ACC112 (cell line): ENCODE measurements around the gene OXCT1.
"Not testable (repeated sequence)": the region's sequence is repeated elsewhere in the genome, so short reads cannot be mapped to it uniquely, and the experiment has no call there.

Source experiments
- H2AFZ ChIP-seq: fragments of 200-600 bp; sonication (generic); one replicate; pipeline ENCODE4 v1.6.0; 2017; ENCODE audit warnings: antibody characterized with exemption, low read length; ENCODE audit not compliant: unreplicated experiment
- H3K27ac ChIP-seq: fragments of 200-600 bp; sonication (generic); 2 replicates; pipeline ENCODE4 v1.5.1; 2014; ENCODE audit warnings: low read depth, mild to moderate bottlenecking, antibody characterized with exemption, low read length, moderate library complexity
- H3K27me3 ChIP-seq: fragments of 200-600 bp; sonication (generic); 2 replicates; pipeline ENCODE4 v1.6.1; 2014; ENCODE audit warnings: mild to moderate bottlenecking, antibody characterized with exemption, low read length, moderate library complexity, mixed read lengths; ENCODE audit not compliant: insufficient read depth
- H3K36me3 ChIP-seq: fragments of 200-600 bp; sonication (generic); 2 replicates; pipeline ENCODE4 v1.6.1; 2016; ENCODE audit warnings: mild to moderate bottlenecking, antibody characterized with exemption, low read length, moderate library complexity, mixed read lengths; ENCODE audit not compliant: insufficient read depth
- H3K4me1 ChIP-seq: fragments of 200-600 bp; sonication (generic); one replicate; pipeline ENCODE4 v1.6.1; 2016; ENCODE audit warnings: low read length, mixed read lengths; ENCODE audit not compliant: insufficient read depth, unreplicated experiment, control insufficient read depth
- H3K4me3 ChIP-seq: fragments of 200-600 bp; sonication (generic); 2 replicates; pipeline ENCODE4 v1.5.1; 2014; ENCODE audit warnings: mild to moderate bottlenecking, low read depth, low read length
- H3K79me2 ChIP-seq: fragments of 200-600 bp; sonication (generic); one replicate; pipeline ENCODE4 v1.6.0; 2016; ENCODE audit warnings: low read length; ENCODE audit not compliant: control insufficient read depth, unreplicated experiment, insufficient read depth

OXCT1 gene

DNA sequence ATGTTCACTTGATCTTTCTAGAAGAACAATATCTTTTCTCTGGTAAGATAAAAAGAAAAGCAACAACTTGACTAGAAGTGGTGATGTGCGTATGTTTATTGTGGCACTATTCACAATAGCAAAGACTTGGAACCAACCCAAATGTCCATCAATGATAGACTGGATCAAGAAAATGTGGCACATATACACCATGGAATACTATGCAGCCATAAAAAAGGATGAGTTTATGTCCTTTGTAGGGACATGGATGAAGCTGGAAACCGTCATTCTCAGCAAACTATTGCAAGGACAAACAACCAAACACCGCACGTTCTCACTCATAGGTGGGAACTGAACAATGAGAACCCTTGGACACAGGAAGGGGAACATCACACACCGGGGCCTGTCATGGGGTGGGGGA is 140.8 kb downstream of the OXCT1 start:
- H2AFZ ChIP-seq, H3K27ac ChIP-seq, H3K36me3 ChIP-seq, H3K79me2 ChIP-seq, H3K27me3 ChIP-seq, H3K4me1 ChIP-seq, H3K4me3 ChIP-seq: not testable (repeated sequence)

GRCh38 chr5:41728281-41728680 is 141.9 kb downstream of the OXCT1 start:
- Histone ChIP-seq H3K79me2 (no peaks in the 10 kb centered on the region), H3K4me3 (no peak overlapping the region), H3K36me3 (peaks cover 8% of the 10 kb centered on the region; the same call in 1 of the 2 replicates), H3K4me1 (no peaks in the 10 kb centered on the region), H3K27ac (no peak overlapping the region), H2AFZ (no peak overlapping the region), H3K27me3 (no peaks in the 10 kb centered on the region)

GRCh38 chr5:41722359-41722950 is 147.8 kb downstream of the OXCT1 start:
- H3K4me3 ChIP-seq: no peak overlapping the region
- H3K27me3 ChIP-seq: no peaks in the 10 kb centered on the region
- no peaks in the 10 kb centered on the region for H3K4me1 ChIP-seq
- H3K36me3 ChIP-seq: no peaks in the 10 kb centered on the region
- H3K79me2 ChIP-seq: no peaks in the 10 kb centered on the region
- H2AFZ ChIP-seq: no peak overlapping the region
- no peak overlapping the region for H3K27ac ChIP-seq

- no peak overlapping the region for H3K27ac ChIP-seq
- no peak overlapping the region for H2AFZ ChIP-seq
- H3K27me3 ChIP-seq: no peaks in the 10 kb centered on the region
- no peaks in the 10 kb centered on the region for H3K36me3 ChIP-seq
- H3K4me3 ChIP-seq: no peak overlapping the region
- H3K79me2 ChIP-seq: no peaks in the 10 kb centered on the region
- no peaks in the 10 kb centered on the region for H3K4me1 ChIP-seq
These were observed 148.7 kb downstream of the OXCT1 start for GRCh38 chr5:41721516-41721915.

DNA sequence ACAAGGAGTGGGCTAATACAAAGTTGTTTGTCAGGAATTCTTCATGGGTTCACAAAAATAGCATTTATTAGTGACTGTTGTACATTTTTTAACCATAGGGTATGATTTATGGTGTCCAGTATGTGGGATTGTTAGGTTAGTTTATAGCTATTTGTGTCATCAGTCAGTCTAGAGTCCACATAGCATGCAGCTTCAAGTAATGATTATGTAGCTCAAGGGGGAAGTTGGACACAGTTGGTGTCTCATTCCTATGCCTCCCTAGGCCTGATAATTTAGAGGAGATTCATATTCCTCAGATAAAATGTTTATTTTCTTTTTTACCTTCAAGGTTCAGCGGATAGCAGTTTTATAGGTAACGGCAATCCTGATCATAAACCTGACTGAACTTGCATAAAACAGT is 153.8 kb downstream of the OXCT1 start:
- no peaks in the 10 kb centered on the region for H3K27me3 ChIP-seq
- no peak overlapping the region for H3K27ac ChIP-seq
- H3K36me3 ChIP-seq: no peaks in the 10 kb centered on the region
- H3K4me3 ChIP-seq: no peak overlapping the region
- no peak overlapping the region for H2AFZ ChIP-seq
- no peaks in the 10 kb centered on the region for H3K79me2 ChIP-seq
- H3K4me1 ChIP-seq: no peaks in the 10 kb centered on the region

- not testable (repeated sequence) for H3K79me2 ChIP-seq, H3K36me3 ChIP-seq, H3K4me3 ChIP-seq, H2AFZ ChIP-seq, H3K27me3 ChIP-seq, H3K4me1 ChIP-seq, H3K27ac ChIP-seq
These were observed 155.8 kb downstream of the OXCT1 start for GRCh38 chr5:41714446-41714845.

DNA sequence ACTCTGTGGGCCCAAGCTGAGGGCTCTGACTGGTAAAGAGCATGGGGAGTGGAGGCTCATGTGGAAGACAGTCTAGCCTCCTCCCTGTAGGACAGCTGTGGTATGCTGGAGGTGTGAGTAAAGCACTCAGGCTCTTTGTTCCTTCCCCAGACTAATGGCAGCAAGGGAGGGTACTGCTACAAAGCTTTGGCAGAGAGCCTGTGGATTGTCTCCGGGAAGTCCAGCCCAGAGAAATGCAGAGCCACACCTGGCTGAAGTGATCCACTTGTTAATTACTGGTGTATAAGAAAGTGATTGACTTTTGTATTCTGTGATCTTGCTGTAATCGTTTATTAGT is 161.7 kb downstream of the OXCT1 start:
- no peak overlapping the region for H2AFZ ChIP-seq
- no peaks in the 10 kb centered on the region for H3K79me2 ChIP-seq
- H3K4me3 ChIP-seq: no peak overlapping the region
- no peaks in the 10 kb centered on the region for H3K36me3 ChIP-seq
- peaks cover 9% of the 10 kb centered on the region for H3K4me1 ChIP-seq
- no peak overlapping the region for H3K27ac ChIP-seq
- H3K27me3 ChIP-seq: no peaks in the 10 kb centered on the region

DNA sequence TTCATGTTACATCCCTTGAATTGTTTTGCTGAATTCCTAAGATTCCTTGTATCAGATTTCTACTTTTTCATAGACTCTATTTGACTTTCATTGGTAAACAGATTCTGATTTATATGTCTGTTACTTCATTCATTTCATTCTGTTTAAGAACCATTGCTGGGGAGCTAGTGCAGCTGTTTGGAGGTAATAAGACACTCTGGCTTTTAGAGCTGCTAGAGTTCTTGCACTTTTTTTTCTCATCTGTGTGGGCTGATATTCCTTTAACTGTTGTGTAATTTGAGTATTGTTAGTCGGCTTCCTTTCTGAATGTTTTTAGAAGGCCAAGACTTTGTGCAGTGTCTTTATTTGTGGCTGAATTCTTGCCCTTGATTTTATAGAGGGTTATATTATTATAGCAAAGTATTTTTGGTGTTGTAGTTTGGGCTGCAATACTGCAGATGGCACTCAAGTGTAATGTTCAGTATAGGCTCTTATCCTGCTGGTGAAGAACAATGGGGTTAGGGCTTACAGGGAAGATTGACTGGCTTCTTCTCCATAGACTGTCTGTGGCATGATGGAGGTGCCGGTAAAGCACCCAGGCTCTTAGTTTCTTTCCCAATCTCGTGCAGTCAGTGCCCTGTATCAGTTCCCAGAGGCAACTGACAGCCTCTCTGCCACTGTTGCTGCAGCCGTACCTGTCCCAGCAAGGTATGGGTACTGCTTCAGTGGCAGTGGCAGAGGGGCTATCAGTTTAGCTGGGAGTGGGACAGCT is 162.2 kb downstream of the OXCT1 start:
- no peak overlapping the region; the same call in 1 of the 2 replicates for H3K27ac ChIP-seq
- no peaks in the 10 kb centered on the region for H3K27me3 ChIP-seq
- H3K4me1 ChIP-seq: peaks cover 9% of the 10 kb centered on the region
- no peak overlapping the region for H3K4me3 ChIP-seq
- no peak overlapping the region for H2AFZ ChIP-seq
- no peaks in the 10 kb centered on the region for H3K36me3 ChIP-seq
- no peaks in the 10 kb centered on the region for H3K79me2 ChIP-seq

GRCh38 chr5:41695920-41696582 is 174.2 kb downstream of the OXCT1 start:
- no peak overlapping the region for H3K4me3 ChIP-seq
- no peak overlapping the region for H2AFZ ChIP-seq
- no peaks in the 10 kb centered on the region for H3K27me3 ChIP-seq
- no peaks in the 10 kb centered on the region for H3K4me1 ChIP-seq
- H3K79me2 ChIP-seq: no peaks in the 10 kb centered on the region
- H3K36me3 ChIP-seq: no peaks in the 10 kb centered on the region
- no peak overlapping the region for H3K27ac ChIP-seq

GRCh38 chr5:41686767-41687166 is 183.5 kb downstream of the OXCT1 start:
- no peaks in the 10 kb centered on the region for H3K36me3 ChIP-seq

GRCh38 chr5:41686191-41686590 is 184.0 kb downstream of the OXCT1 start:
- no peaks in the 10 kb centered on the region for H3K27me3 ChIP-seq

More at GRCh38 chr5:41686767-41687166, 183.5 kb downstream of the OXCT1 start:
- Histone ChIP-seq H3K27ac (no peak overlapping the region), H3K4me3 (no peak overlapping the region), H3K27me3 (no peaks in the 10 kb centered on the region), H3K4me1 (no peaks in the 10 kb centered on the region), H2AFZ (no peak overlapping the region), H3K79me2 (no peaks in the 10 kb centered on the region)

More at GRCh38 chr5:41686191-41686590, 184.0 kb downstream of the OXCT1 start:
- Histone ChIP-seq H3K4me3 (no peak overlapping the region), H3K4me1 (no peaks in the 10 kb centered on the region), H3K27ac (no peak overlapping the region), H3K79me2 (no peaks in the 10 kb centered on the region), H3K36me3 (no peaks in the 10 kb centered on the region), H2AFZ (no peak overlapping the region)
